HCT116 (cell line): Measurements from ENCODE around the gene VWC2. TPM values are rescaled to one million over a fixed set of nuclear protein-coding genes. Genes with fewer than 3 reads are reported as not detected.

Source experiments
- ATAC-seq: fragments of 200-7000 bp; cut with Tn5 transposase; 2 replicates; pipeline ENCODE4 v1.9.1; 2020; ENCODE audit warnings: mild to moderate bottlenecking, moderate library complexity
- BruUV-seq: library from RNA; stranded (reverse); fragments of 400-500 nt; replicated peaks from 2 replicates; lab custom pipeline; 2021; lab: Mats Ljungman, UMichigan
- CTCF ChIA-PET: fragments of 300-600 bp; sonication (Branson Sonifier 250); formaldehyde crosslinking; loops from one replicate; lab custom pipeline; 2021; ENCODE audit warnings: antibody characterized with exemption; lab: Charles Lee
- POLR2A ChIA-PET: fragments of 300-600, 350-600 bp; sonication (Branson Sonifier 250); formaldehyde crosslinking; loops from one replicate; lab custom pipeline; 2021; ENCODE audit warnings: antibody characterized with exemption; lab: Charles Lee
- RAD21 ChIA-PET, 2 experiments: fragments of 300-600 bp; sonication (Branson Sonifier 250); formaldehyde crosslinking; loops; one replicate each; lab custom pipeline; 2023; ENCODE audit warnings: low total read pairs in 2 of 2; ENCODE audit not compliant: uncharacterized antibody in 2 of 2, unreplicated experiment in 2 of 2, low non-redundant PET in 1 of 2; lab: Charles Lee
- DNase-seq: peaks from one replicate; pipeline ENCODE4 v3.0.0-alpha.2; 2010; ENCODE audit warnings: low read depth, low spot score
- H2AFZ ChIP-seq: fragments of 200-600 bp; shearing (Covaris generic), sonication (generic); 2 replicates; pipeline ENCODE4 v1.6.1; 2017; ENCODE audit warnings: low read depth, mixed run types, mixed read lengths, antibody characterized with exemption, low read length; ENCODE audit not compliant: poor library complexity, severe bottlenecking
- H3K27ac ChIP-seq: 2 replicates; pipeline ENCODE4 v1.5.1; 2012; ENCODE audit warnings: low read depth, low read length
- H3K27me3 ChIP-seq: fragments of 200-600 bp; sonication (generic); 2 replicates; pipeline ENCODE4 v1.6.1; 2016; ENCODE audit warnings: mixed run types, low read length, mixed read lengths; ENCODE audit not compliant: insufficient read depth
- H3K36me3 ChIP-seq, 2 experiments: fragments of 200-500 bp in 1 of 2; fragments of 200-600 bp in 1 of 2; sonication (Bioruptor generic) in 1 of 2; sonication (generic) in 1 of 2; 2 replicates each; pipeline versions ENCODE4 v1.5.1 to v1.6.1; 2014 to 2016; ENCODE audit warnings: low read length in 2 of 2, inconsistent platforms in 1 of 2, mixed read lengths in 1 of 2, mixed run types in 1 of 2; ENCODE audit not compliant: insufficient read depth in 2 of 2, control insufficient read depth in 1 of 2
- H3K4me1 ChIP-seq, 2 experiments: fragments of 200-600 bp in 1 of 2; sonication (generic) in 1 of 2; 2 replicates each; pipeline versions ENCODE4 v1.5.1 to v1.6.1; 2012 to 2017; ENCODE audit warnings: low read length in 2 of 2, inconsistent platforms in 1 of 2, mild to moderate bottlenecking in 1 of 2, mixed read lengths in 1 of 2, mixed run types in 1 of 2, moderate library complexity in 1 of 2; ENCODE audit not compliant: insufficient read depth in 2 of 2, control insufficient read depth in 1 of 2
- H3K4me2 ChIP-seq: fragments of 200-600 bp; sonication (generic); 2 replicates; pipeline ENCODE4 v1.6.1; 2017; ENCODE audit warnings: mixed run types, low read length, mixed read lengths
- H3K4me3 ChIP-seq, 2 experiments: fragments of 200-600 bp in 1 of 2; sonication (generic) in 1 of 2; replicated peaks in 1 of 2; 2 replicates each; pipeline ENCODE4 v1.5.1; 2011 to 2016; ENCODE audit warnings: low read length in 2 of 2, control low read depth in 1 of 2, low read depth in 1 of 2, mild to moderate bottlenecking in 1 of 2, mixed read lengths in 1 of 2, mixed run types in 1 of 2
- H3K79me2 ChIP-seq: fragments of 200-600 bp; sonication (generic); 2 replicates; pipeline ENCODE4 v1.6.1; 2017; ENCODE audit warnings: mild to moderate bottlenecking, mixed run types, low read length, moderate library complexity, mixed read lengths; ENCODE audit not compliant: insufficient read depth
- H3K9ac ChIP-seq: fragments of 200-600 bp; sonication (generic); 2 replicates; pipeline ENCODE4 v1.6.1; 2016; ENCODE audit warnings: low read length, mixed read lengths
- H3K9me2 ChIP-seq: fragments of 200-600 bp; sonication (generic), shearing (Covaris generic); 2 replicates; pipeline ENCODE4 v1.6.1; 2017; ENCODE audit warnings: mixed run types, mild to moderate bottlenecking, moderate library complexity; ENCODE audit not compliant: insufficient read depth
- H3K9me3 ChIP-seq, 2 experiments: fragments of 200-500 bp in 1 of 2; fragments of 200-600 bp in 1 of 2; sonication (Bioruptor generic) in 1 of 2; sonication (generic) in 1 of 2; 2 replicates each; pipeline ENCODE4 v1.6.1; 2014 to 2017; ENCODE audit warnings: low read length in 2 of 2, mixed read lengths in 2 of 2, inconsistent platforms in 1 of 2, low read depth in 1 of 2, mild to moderate bottlenecking in 1 of 2, mixed run types in 1 of 2, moderate library complexity in 1 of 2; ENCODE audit not compliant: control insufficient read depth in 1 of 2, insufficient read depth in 1 of 2
- H4K20me1 ChIP-seq: fragments of 200-600 bp; sonication (generic), shearing (Covaris generic); 2 replicates; pipeline ENCODE4 v1.6.1; 2017; ENCODE audit warnings: mixed run types, mild to moderate bottlenecking, moderate library complexity; ENCODE audit not compliant: insufficient read depth
- CEBPB ChIP-seq: IDR thresholded peaks from 2 replicates; pipeline ENCODE4 v1.6.1; 2012; ENCODE audit warnings: low read depth
- EGR1 ChIP-seq: IDR thresholded peaks from 2 replicates; pipeline ENCODE4 v1.6.1; 2012; ENCODE audit warnings: low read depth
- ELF1 ChIP-seq: IDR thresholded peaks from 2 replicates; pipeline ENCODE4 v1.6.1; 2012; ENCODE audit warnings: low read depth, borderline replicate concordance
- EZH2 ChIP-seq: fragments of 200-600 bp; sonication (generic); IDR thresholded peaks from 2 replicates; pipeline ENCODE4 v1.6.1; 2017; ENCODE audit warnings: antibody characterized with exemption, mixed run types
- EZH2phosphoT487 ChIP-seq: fragments of 200-600 bp; IDR thresholded peaks from 2 replicates; pipeline ENCODE4 v1.6.1; 2018; ENCODE audit warnings: antibody characterized with exemption, borderline replicate concordance
- FOSL1 ChIP-seq: IDR thresholded peaks from 2 replicates; pipeline ENCODE4 v1.6.1; 2012; ENCODE audit warnings: low read depth
- JUND ChIP-seq: IDR thresholded peaks from 2 replicates; pipeline ENCODE4 v1.6.1; 2012
- MAX ChIP-seq: IDR thresholded peaks from 2 replicates; pipeline ENCODE4 v1.6.1; 2012
- POLR2A ChIP-seq: IDR thresholded peaks from 2 replicates; pipeline ENCODE4 v1.7.0; 2011; ENCODE audit warnings: borderline replicate concordance; ENCODE audit not compliant: insufficient read depth, insufficient read length; ENCODE audit errors: extremely low read depth
- POLR2AphosphoS5 ChIP-seq: IDR thresholded peaks from 2 replicates; pipeline ENCODE4 v1.6.1; 2011; ENCODE audit warnings: mild to moderate bottlenecking, low read depth, low read length, moderate library complexity
- REST ChIP-seq: IDR thresholded peaks from 2 replicates; pipeline ENCODE4 v1.6.1; 2012; ENCODE audit warnings: low read depth
- SRF ChIP-seq: IDR thresholded peaks from 2 replicates; pipeline ENCODE4 v1.6.1; 2012; ENCODE audit warnings: low read depth
- TCF7L2 ChIP-seq: IDR thresholded peaks from 2 replicates; pipeline ENCODE4 v1.7.0; 2011; ENCODE audit warnings: borderline replicate concordance, inconsistent platforms; ENCODE audit not compliant: insufficient read depth, insufficient read length; ENCODE audit errors: extremely low read depth
- YY1 ChIP-seq: IDR thresholded peaks from 2 replicates; pipeline ENCODE4 v1.6.1; 2011; ENCODE audit warnings: low read length, low read depth, moderate library complexity, mild to moderate bottlenecking; ENCODE audit not compliant: insufficient replicate concordance; ENCODE audit errors: extremely low read depth
- ZBTB33 ChIP-seq: IDR thresholded peaks from 2 replicates; pipeline ENCODE4 v1.6.1; 2011; ENCODE audit warnings: mild to moderate bottlenecking, low read length, moderate library complexity; ENCODE audit not compliant: insufficient replicate concordance; ENCODE audit errors: extremely low read depth
- ZFX ChIP-seq: fragments of 450-650 bp; IDR thresholded peaks from 2 replicates; pipeline ENCODE4 v1.6.1; 2017
- ZNF274 ChIP-seq: fragments of 200-500 bp; sonication (Bioruptor generic); IDR thresholded peaks from 2 replicates; pipeline ENCODE4 v1.6.1; 2014; ENCODE audit warnings: mild to moderate bottlenecking, low read depth, low read length, inconsistent platforms
- intact Hi-C: fragments of 100-400 bp; cut with micrococcal nuclease; formaldehyde crosslinking; loops from 2 replicates; pipeline ENCODE4 v1.10.0; 2022
- total RNA-seq: library from RNA; stranded (reverse); gene quantifications from one replicate; pipeline ENCODE4 v1.2.1, GENCODE V29; 2021; ENCODE audit not compliant: unreplicated experiment
- TF ChIP-seq, protein P1 (sequence below): IDR thresholded peaks from 2 replicates; pipeline ENCODE4 v1.6.1; 2012
- TF ChIP-seq, protein P2 (sequence below), 3 experiments: fragments of 200-600 bp in 1 of 3; sonication (generic) in 1 of 3; IDR thresholded peaks in 2 of 3; conservative IDR thresholded peaks in 1 of 3; 2 replicates each; pipeline ENCODE4 v1.5.1; 2012 to 2017; ENCODE audit warnings: low read depth in 2 of 3, low read length in 2 of 3, antibody characterized with exemption in 1 of 3, borderline replicate concordance in 1 of 3, control low read depth in 1 of 3, mild to moderate bottlenecking in 1 of 3, mixed read lengths in 1 of 3, mixed run types in 1 of 3, moderate library complexity in 1 of 3; ENCODE audit not compliant: insufficient read depth in 1 of 3

VWC2 gene
- total RNA-seq, 1 experiment from 2014 or later, result not detected

DNA sequence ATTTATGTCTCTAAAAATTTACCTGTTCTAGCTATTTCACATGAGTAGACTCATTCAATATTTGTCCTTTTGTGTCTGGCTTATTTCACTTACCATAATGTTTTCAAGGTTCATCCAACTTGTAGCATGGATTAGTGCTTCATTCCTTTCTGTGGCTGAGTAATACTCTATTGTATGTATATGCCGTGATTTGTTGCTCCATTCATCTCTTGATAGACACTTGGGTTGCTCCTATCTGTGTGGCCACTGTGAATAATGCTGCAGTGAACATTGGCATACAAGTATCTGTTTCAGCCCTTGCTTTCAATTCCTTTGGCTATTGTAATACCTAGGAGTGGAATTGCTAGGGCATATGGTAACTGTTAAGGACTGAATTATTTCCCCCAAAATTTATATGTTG is 86.9 kb downstream of the VWC2 start:
- CTCF ChIA-PET, result no interaction called here
- H3K9me3 ChIP-seq, result no peaks in the 10 kb centered on the region; a peak in 1 of 4 replicates
- no peaks in the 10 kb centered on the region for H3K9me2 ChIP-seq
- no peaks in the 10 kb centered on the region for H3K27me3 ChIP-seq
- no peak overlapping the region for H3K27ac ChIP-seq
- POLR2A ChIA-PET, result no interaction called here
- H3K4me1 ChIP-seq, result no peaks in the 10 kb centered on the region
- ATAC-seq (no peak), DNase-seq (no peak)
- no peaks in the 10 kb centered on the region for H3K36me3 ChIP-seq
- no peak overlapping the region for H3K4me3 ChIP-seq
- RAD21 ChIA-PET, result no interaction called here
- no TSS peak for BruUV-seq
- no peak overlapping the region for H2AFZ ChIP-seq
- H3K4me2 ChIP-seq, result no peak overlapping the region
- H4K20me1 ChIP-seq, result no peaks in the 10 kb centered on the region
- H3K9ac ChIP-seq, result no peak overlapping the region
- H3K79me2 ChIP-seq, result no peaks in the 10 kb centered on the region
- TF ChIP-seq EZH2 (no peak), REST (no peak), ZNF274 (no peak), ELF1 (no peak), JUND (no peak), ZBTB33 (no peak), MAX (no peak), FOSL1 (no peak), POLR2A (no peak), POLR2AphosphoS5 (no peak), TCF7L2 (no peak), EGR1 (no peak), YY1 (no peak), ZFX (no peak), SRF (no peak), EZH2phosphoT487 (no peak), CEBPB (no peak)
- TF ChIP-seq, protein P1, sequence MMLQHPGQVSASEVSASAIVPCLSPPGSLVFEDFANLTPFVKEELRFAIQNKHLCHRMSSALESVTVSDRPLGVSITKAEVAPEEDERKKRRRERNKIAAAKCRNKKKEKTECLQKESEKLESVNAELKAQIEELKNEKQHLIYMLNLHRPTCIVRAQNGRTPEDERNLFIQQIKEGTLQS, result no peak
- TF ChIP-seq, protein P2, sequence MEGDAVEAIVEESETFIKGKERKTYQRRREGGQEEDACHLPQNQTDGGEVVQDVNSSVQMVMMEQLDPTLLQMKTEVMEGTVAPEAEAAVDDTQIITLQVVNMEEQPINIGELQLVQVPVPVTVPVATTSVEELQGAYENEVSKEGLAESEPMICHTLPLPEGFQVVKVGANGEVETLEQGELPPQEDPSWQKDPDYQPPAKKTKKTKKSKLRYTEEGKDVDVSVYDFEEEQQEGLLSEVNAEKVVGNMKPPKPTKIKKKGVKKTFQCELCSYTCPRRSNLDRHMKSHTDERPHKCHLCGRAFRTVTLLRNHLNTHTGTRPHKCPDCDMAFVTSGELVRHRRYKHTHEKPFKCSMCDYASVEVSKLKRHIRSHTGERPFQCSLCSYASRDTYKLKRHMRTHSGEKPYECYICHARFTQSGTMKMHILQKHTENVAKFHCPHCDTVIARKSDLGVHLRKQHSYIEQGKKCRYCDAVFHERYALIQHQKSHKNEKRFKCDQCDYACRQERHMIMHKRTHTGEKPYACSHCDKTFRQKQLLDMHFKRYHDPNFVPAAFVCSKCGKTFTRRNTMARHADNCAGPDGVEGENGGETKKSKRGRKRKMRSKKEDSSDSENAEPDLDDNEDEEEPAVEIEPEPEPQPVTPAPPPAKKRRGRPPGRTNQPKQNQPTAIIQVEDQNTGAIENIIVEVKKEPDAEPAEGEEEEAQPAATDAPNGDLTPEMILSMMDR (IDR thresholded peaks at IDR 0.05 in 2 of 3, conservative IDR thresholded peaks at IDR 0.05 in 1 of 3; ENCODE audit: borderline replicate concordance in 1 of 3, insufficient read depth in 1 of 3, low read depth in 2 of 3, low read length in 2 of 3), result no peak
- TF ChIP-seq, all 23 proteins: peak for 0
- intact Hi-C loops, result no loop called here
